ENCODE data around the gene COL4A4. TPM values are rescaled to one million over a fixed set of nuclear protein-coding genes. Genes with fewer than 3 reads are reported as not detected.

The COL4A4 gene
- total and polyA plus RNA-seq, 2 donors, result 1.6 to 1.7 TPM

GRCh38 chr2:227152093-227152766, 11.8 kb downstream of the COL4A4 start:
- Histone ChIP-seq H3K9me3 (ENCODE audit: control insufficient read depth in 2 of 2, insufficient read depth in 1 of 2, low read length in 1 of 2) (no peaks in the 10 kb centered on the region), H3K36me3 (ENCODE audit: control insufficient read depth in 2 of 2, insufficient read depth in 2 of 2, low read length in 1 of 2) (no peaks in the 10 kb centered on the region), H3K4me3 (ENCODE audit: low read length in 2 of 2) (no peak overlapping the region), H3K27me3 (ENCODE audit: control insufficient read depth in 2 of 2, insufficient read depth in 1 of 2, low read length in 1 of 2) (no peaks in the 10 kb centered on the region), H3K27ac (ENCODE audit: low read depth in 1 of 2, low read length in 1 of 2) (no peak overlapping the region), H3K4me1 (ENCODE audit: control insufficient read depth in 2 of 2, insufficient read depth in 2 of 2, low read length in 2 of 2) (no peaks in the 10 kb centered on the region)
- 96% methylated on average over 2 of the region's 2 CpGs for WGBS
- no peak for DNase-seq (ENCODE audit: low read depth in 6 of 9, low spot score in 9 of 9)

- Histone ChIP-seq H3K4me3 (ENCODE audit: low read length in 2 of 2) (no peak overlapping the region), H3K27me3 (ENCODE audit: control insufficient read depth in 2 of 2, insufficient read depth in 1 of 2, low read length in 1 of 2) (no peaks in the 10 kb centered on the region), H3K4me1 (ENCODE audit: control insufficient read depth in 2 of 2, insufficient read depth in 2 of 2, low read length in 2 of 2) (no peaks in the 10 kb centered on the region), H3K36me3 (ENCODE audit: control insufficient read depth in 2 of 2, insufficient read depth in 2 of 2, low read length in 1 of 2) (no peaks in the 10 kb centered on the region), H3K9me3 (ENCODE audit: control insufficient read depth in 2 of 2, insufficient read depth in 1 of 2, low read length in 1 of 2) (no peaks in the 10 kb centered on the region), H3K27ac (ENCODE audit: low read depth in 1 of 2, low read length in 1 of 2) (no peak overlapping the region)
- no peak for DNase-seq (ENCODE audit: low read depth in 6 of 9, low spot score in 9 of 9)
- WGBS, result 89% methylated on average over 2 of the region's 2 CpGs
Measured at GRCh38 chr2:227150222-227150936, 13.6 kb downstream of the COL4A4 start.

- 86% methylated on average over 2 of the region's 2 CpGs for WGBS
- H3K9me3 ChIP-seq (ENCODE audit: control insufficient read depth in 2 of 2, insufficient read depth in 1 of 2, low read length in 1 of 2), result no peaks in the 10 kb centered on the region
Measured at GRCh38 chr2:227148106-227148505, 15.9 kb downstream of the COL4A4 start.

GRCh38 chr2:227147023-227147422, 17.0 kb downstream of the COL4A4 start:
- Histone ChIP-seq H3K4me1 (ENCODE audit: control insufficient read depth in 2 of 2, insufficient read depth in 2 of 2, low read length in 2 of 2) (no peaks in the 10 kb centered on the region), H3K27me3 (ENCODE audit: control insufficient read depth in 2 of 2, insufficient read depth in 1 of 2, low read length in 1 of 2) (no peaks in the 10 kb centered on the region), H3K9me3 (ENCODE audit: control insufficient read depth in 2 of 2, insufficient read depth in 1 of 2, low read length in 1 of 2) (no peaks in the 10 kb centered on the region), H3K27ac (ENCODE audit: low read depth in 1 of 2, low read length in 1 of 2) (no peak overlapping the region), H3K36me3 (ENCODE audit: control insufficient read depth in 2 of 2, insufficient read depth in 2 of 2, low read length in 1 of 2) (no peaks in the 10 kb centered on the region), H3K4me3 (ENCODE audit: low read length in 2 of 2) (no peak overlapping the region)
- no peak for DNase-seq (ENCODE audit: low read depth in 6 of 9, low spot score in 9 of 9)
- WGBS, result 93% methylated on average over 3 of the region's 3 CpGs

More at GRCh38 chr2:227148106-227148505, 15.9 kb downstream of the COL4A4 start:
- no peaks in the 10 kb centered on the region for H3K4me1 ChIP-seq (ENCODE audit: control insufficient read depth in 2 of 2, insufficient read depth in 2 of 2, low read length in 2 of 2)
- H3K27me3 ChIP-seq (ENCODE audit: control insufficient read depth in 2 of 2, insufficient read depth in 1 of 2, low read length in 1 of 2), result no peaks in the 10 kb centered on the region
- H3K36me3 ChIP-seq (ENCODE audit: control insufficient read depth in 2 of 2, insufficient read depth in 2 of 2, low read length in 1 of 2), result no peaks in the 10 kb centered on the region
- DNase-seq (ENCODE audit: low read depth in 6 of 9, low spot score in 9 of 9), result no peak
- H3K27ac ChIP-seq (ENCODE audit: low read depth in 1 of 2, low read length in 1 of 2), result no peak overlapping the region
- no peak overlapping the region for H3K4me3 ChIP-seq (ENCODE audit: low read length in 2 of 2)

- WGBS, result 71% methylated on average over 6 of the region's 6 CpGs
- Histone ChIP-seq H3K9me3 (ENCODE audit: control insufficient read depth in 2 of 2, insufficient read depth in 1 of 2, low read length in 1 of 2) (no peaks in the 10 kb centered on the region), H3K4me1 (ENCODE audit: control insufficient read depth in 2 of 2, insufficient read depth in 2 of 2, low read length in 2 of 2) (no peaks in the 10 kb centered on the region), H3K36me3 (ENCODE audit: control insufficient read depth in 2 of 2, insufficient read depth in 2 of 2, low read length in 1 of 2) (no peaks in the 10 kb centered on the region), H3K27ac (ENCODE audit: low read depth in 1 of 2, low read length in 1 of 2) (no peak overlapping the region), H3K27me3 (ENCODE audit: control insufficient read depth in 2 of 2, insufficient read depth in 1 of 2, low read length in 1 of 2) (no peaks in the 10 kb centered on the region), H3K4me3 (ENCODE audit: low read length in 2 of 2) (no peak overlapping the region)
- DNase-seq (ENCODE audit: low read depth in 6 of 9, low spot score in 9 of 9), result no peak
Measured at GRCh38 chr2:227146456-227146855, 17.5 kb downstream of the COL4A4 start.

GRCh38 chr2:227143895-227144294, 20.1 kb downstream of the COL4A4 start:
- DNase-seq (ENCODE audit: low read depth in 6 of 9, low spot score in 9 of 9), result no peak
- WGBS, result 65% methylated on average over 1 of the region's 1 CpG
- Histone ChIP-seq H3K9me3 (ENCODE audit: control insufficient read depth in 2 of 2, insufficient read depth in 1 of 2, low read length in 1 of 2) (no peaks in the 10 kb centered on the region), H3K36me3 (ENCODE audit: control insufficient read depth in 2 of 2, insufficient read depth in 2 of 2, low read length in 1 of 2) (no peaks in the 10 kb centered on the region), H3K4me3 (ENCODE audit: low read length in 2 of 2) (no peak overlapping the region), H3K27ac (ENCODE audit: low read depth in 1 of 2, low read length in 1 of 2) (no peak overlapping the region), H3K27me3 (ENCODE audit: control insufficient read depth in 2 of 2, insufficient read depth in 1 of 2, low read length in 1 of 2) (no peaks in the 10 kb centered on the region), H3K4me1 (ENCODE audit: control insufficient read depth in 2 of 2, insufficient read depth in 2 of 2, low read length in 2 of 2) (no peaks in the 10 kb centered on the region)

- no peak overlapping the region for H3K27ac ChIP-seq (ENCODE audit: low read depth in 1 of 2, low read length in 1 of 2)
- H3K9me3 ChIP-seq (ENCODE audit: control insufficient read depth in 2 of 2, insufficient read depth in 1 of 2, low read length in 1 of 2), result no peaks in the 10 kb centered on the region
- DNase-seq (ENCODE audit: low read depth in 6 of 9, low spot score in 9 of 9), result no peak
- no peak overlapping the region for H3K4me3 ChIP-seq (ENCODE audit: low read length in 2 of 2)
- H3K36me3 ChIP-seq (ENCODE audit: control insufficient read depth in 2 of 2, insufficient read depth in 2 of 2, low read length in 1 of 2), result no peaks in the 10 kb centered on the region
- WGBS, result 97% methylated on average over 4 of the region's 4 CpGs
- no peaks in the 10 kb centered on the region for H3K4me1 ChIP-seq (ENCODE audit: control insufficient read depth in 2 of 2, insufficient read depth in 2 of 2, low read length in 2 of 2)
- no peaks in the 10 kb centered on the region for H3K27me3 ChIP-seq (ENCODE audit: control insufficient read depth in 2 of 2, insufficient read depth in 1 of 2, low read length in 1 of 2)
Measured at GRCh38 chr2:227141301-227141700, 22.7 kb downstream of the COL4A4 start.

GRCh38 chr2:227134591-227134990, 29.4 kb downstream of the COL4A4 start:
- H3K36me3 ChIP-seq (ENCODE audit: control insufficient read depth in 2 of 2, insufficient read depth in 2 of 2, low read length in 1 of 2), result no peaks in the 10 kb centered on the region
- H3K9me3 ChIP-seq (ENCODE audit: control insufficient read depth in 2 of 2, insufficient read depth in 1 of 2, low read length in 1 of 2), result no peaks in the 10 kb centered on the region
- H3K27ac ChIP-seq (ENCODE audit: low read depth in 1 of 2, low read length in 1 of 2), result no peak overlapping the region
- H3K4me3 ChIP-seq (ENCODE audit: low read length in 2 of 2), result no peak overlapping the region
- 95% methylated on average over 5 of the region's 5 CpGs for WGBS
- DNase-seq (ENCODE audit: low read depth in 6 of 9, low spot score in 9 of 9), result no peak
- H3K27me3 ChIP-seq (ENCODE audit: control insufficient read depth in 2 of 2, insufficient read depth in 1 of 2, low read length in 1 of 2), result no peaks in the 10 kb centered on the region
- no peaks in the 10 kb centered on the region for H3K4me1 ChIP-seq (ENCODE audit: control insufficient read depth in 2 of 2, insufficient read depth in 2 of 2, low read length in 2 of 2)

- H3K27ac ChIP-seq (ENCODE audit: low read depth in 1 of 2, low read length in 1 of 2), result no peak overlapping the region
- no peak for DNase-seq (ENCODE audit: low read depth in 6 of 9, low spot score in 9 of 9)
- 84% methylated on average over 4 of the region's 4 CpGs for WGBS
- no peaks in the 10 kb centered on the region for H3K4me1 ChIP-seq (ENCODE audit: control insufficient read depth in 2 of 2, insufficient read depth in 2 of 2, low read length in 2 of 2)
- no peaks in the 10 kb centered on the region for H3K27me3 ChIP-seq (ENCODE audit: control insufficient read depth in 2 of 2, insufficient read depth in 1 of 2, low read length in 1 of 2)
- H3K9me3 ChIP-seq (ENCODE audit: control insufficient read depth in 2 of 2, insufficient read depth in 1 of 2, low read length in 1 of 2), result no peaks in the 10 kb centered on the region
- no peak overlapping the region for H3K4me3 ChIP-seq (ENCODE audit: low read length in 2 of 2)
- H3K36me3 ChIP-seq (ENCODE audit: control insufficient read depth in 2 of 2, insufficient read depth in 2 of 2, low read length in 1 of 2), result no peaks in the 10 kb centered on the region
Measured at GRCh38 chr2:227132986-227133385, 31.0 kb downstream of the COL4A4 start.

Data from thymus (tissue), 11 donors.